ENCODE data around the gene CATSPERE. TPM values are rescaled to one million over a fixed set of nuclear protein-coding genes. Genes with fewer than 3 reads are reported as not detected.
A peak's percentile ranks its signal among the peaks of the same experiment; 100 is the strongest.

Gene CATSPERE
- total and polyA plus RNA-seq, 2 of the 8 experiments (the other 6 are each of a cell fraction or from before 2014, with no cell fraction given): 0.05 to 0.45 TPM

- H3K27ac ChIP-seq (ENCODE audit: low read depth, low read length): no peak overlapping the region
- no peak overlapping the region for H2BK20ac ChIP-seq (ENCODE audit: low read length)
- peaks cover 0 to 1% (median 0%) of the 10 kb centered on the region in 4 experiments; a peak in 1 of 7 replicates for H3K27me3 ChIP-seq (replicated peaks in 1 of 4; ENCODE audit: control insufficient read depth in 3 of 4, extremely low read depth in 1 of 4, insufficient read depth in 3 of 4, low read length in 3 of 4)
- no peak overlapping the region for H4K5ac ChIP-seq (ENCODE audit: insufficient read length, low read depth, low read length)
- ChIA-PET POLR2A (ENCODE audit: partially characterized antibody) (interaction anchor here (1.0 to 2.0 kb wide), 4 partner anchors 17 to 62 kb away, joined by 3 to 9 read pairs (median 3); a partner anchor contains a TSS), CTCF (ENCODE audit: partially characterized antibody) (interaction anchor here (0.9 to 3.2 kb wide), 13 partner anchors 11 to 383 kb away, joined by 3 to 13 read pairs (median 3); partner anchors contain the start of gene CATSPERE)
- H3K9ac ChIP-seq (replicated peaks in 1 of 4; ENCODE audit: extremely low read depth in 1 of 4, low read depth in 3 of 4, low read length in 3 of 4): no peak overlapping the region
- peaks cover 11 to 95% (median 48%) of the 10 kb centered on the region in 4 experiments; a peak in 7 of 8 replicates for H3K36me3 ChIP-seq (ENCODE audit: control insufficient read depth in 2 of 4, insufficient read depth in 4 of 4, low read length in 3 of 4)
- H3K14ac ChIP-seq (ENCODE audit: insufficient read length): no peak overlapping the region
- H3K79me1 ChIP-seq (ENCODE audit: low read depth, low read length): no peaks in the 10 kb centered on the region
- no peaks in the 10 kb centered on the region for H3K79me2 ChIP-seq (ENCODE audit: control insufficient read depth in 1 of 2, insufficient read depth in 2 of 2, low read length in 2 of 2)
- no peak overlapping the region for H2BK15ac ChIP-seq (ENCODE audit: low read length)
- 81% methylated on average over 1 of the region's 1 CpG; no CpG with 5 or more reads in 1 of the 2 experiments for WGBS, 2 experiments (ENCODE audit: extremely low coverage in 1 of 2, insufficient coverage in 1 of 2, insufficient read length in 1 of 2, insufficient replicate concordance in 2 of 2, low coverage in 1 of 2, low lambda C conversion rate in 2 of 2, missing lambda C conversion rate in 1 of 2)
- H3K23ac ChIP-seq (ENCODE audit: insufficient read length): no peak overlapping the region
- H3K18ac ChIP-seq (ENCODE audit: extremely low read depth, low read length): no peak overlapping the region
- no peak overlapping the region for H2AFZ ChIP-seq (ENCODE audit: low read length)
- H4K91ac ChIP-seq (replicated peaks; ENCODE audit: insufficient read length, low read length): no peak overlapping the region
- no peak overlapping the region for H2BK120ac ChIP-seq (replicated peaks; ENCODE audit: low read depth, low read length)
- H4K20me1 ChIP-seq (replicated peaks in 1 of 2; ENCODE audit: control insufficient read depth in 1 of 2, insufficient read depth in 2 of 2, low read length in 2 of 2): peaks cover 0 to 2% of the 10 kb centered on the region in 2 experiments
- no peaks in the 10 kb centered on the region for H3K9me3 ChIP-seq (ENCODE audit: insufficient read depth in 2 of 2, low read depth in 1 of 2, low read length in 1 of 2)
- no peak overlapping the region for H3K4ac ChIP-seq (replicated peaks; ENCODE audit: insufficient read length, low read depth, low read length)
- no peak overlapping the region for H3K56ac ChIP-seq (replicated peaks; ENCODE audit: insufficient read length, low read depth, low read length)
- no peak overlapping the region for H2BK5ac ChIP-seq (ENCODE audit: low read depth, low read length)
- no peak for DNase-seq (ENCODE audit: low read depth in 1 of 2, low spot score in 2 of 2)
- no peak for FAIRE-seq
- H3K4me1 ChIP-seq (replicated peaks in 1 of 4; ENCODE audit: control insufficient read depth in 3 of 4, insufficient read depth in 4 of 4, low read length in 3 of 4): peaks cover 0 to 3% (median 0%) of the 10 kb centered on the region in 4 experiments; a peak in 2 of 7 replicates
- TF ChIP-seq CREB1 (IDR thresholded peaks at IDR 0.05): no peak
- no peak for TF ChIP-seq HDAC2 (IDR thresholded peaks at IDR 0.05; ENCODE audit: borderline replicate concordance in 1 of 2, low read depth in 2 of 2, low read length in 2 of 2)
- no peak for TF ChIP-seq SIRT6 (IDR thresholded peaks at IDR 0.05; ENCODE audit: low read length)
- peak; percentile 41 to 60 for TF ChIP-seq RAD21 (IDR thresholded peaks at IDR 0.05 in 1 of 2, conservative IDR thresholded peaks at IDR 0.05 in 1 of 2; ENCODE audit: low read depth in 2 of 2, low read length in 2 of 2)
- no peak for TF ChIP-seq POU5F1 (IDR thresholded peaks at IDR 0.05; ENCODE audit: low read depth, low read length)
- no peak for TF ChIP-seq TEAD4 (IDR thresholded peaks at IDR 0.05; ENCODE audit: low read depth, low read length)
- peak in 1 of 3 experiments; percentile 28; a peak in 1 of 4 replicates for TF ChIP-seq CTCF (IDR thresholded peaks at IDR 0.05; ENCODE audit: control extremely low read depth in 1 of 3, insufficient read depth in 1 of 3, low read depth in 1 of 3, low read length in 3 of 3)
- H2AK5ac ChIP-seq (ENCODE audit: low read depth, low read length): no peak overlapping the region
- no peaks in the 10 kb centered on the region for H3K23me2 ChIP-seq (ENCODE audit: low read depth, low read length)
- H4K8ac ChIP-seq (ENCODE audit: extremely low read depth, insufficient read depth, low read length): no peak overlapping the region
- no peak overlapping the region for H3K4me3 ChIP-seq (ENCODE audit: extremely low read depth in 1 of 4, insufficient read depth in 2 of 4, low read depth in 3 of 4, low read length in 4 of 4)
- no peak overlapping the region for H3K4me2 ChIP-seq (ENCODE audit: insufficient read depth in 1 of 2, low read depth in 2 of 2, low read length in 2 of 2)
- no peak overlapping the region for H2BK12ac ChIP-seq (ENCODE audit: low read depth, low read length)
These were observed 46.5 kb upstream of the CATSPERE start for GRCh38 chr1:244414543-244414942.
